Esophagus squamous epithelium (tissue), 4 donors: ENCODE data around the gene ATP10B.

ENCODE experiments used
- POLR2A ChIP-seq, 4 donors: fragments of 450-650 bp; IDR thresholded peaks; one replicate each; pipeline ENCODE4 v1.6.1; 2017; ENCODE audit warnings: antibody characterized with exemption in 4 of 4, mild to moderate bottlenecking in 4 of 4, moderate library complexity in 3 of 4
- TF ChIP-seq, protein P1 (sequence below), 6 experiments: fragments of 450-650 bp in 4 of 6; fragments of 200-600 bp in 2 of 6; sonication (generic) in 2 of 6; IDR thresholded peaks; one replicate each; pipeline ENCODE4 v1.5.1; 2016 to 2019; ENCODE audit warnings: antibody characterized with exemption in 6 of 6, mild to moderate bottlenecking in 4 of 6, moderate library complexity in 4 of 6

DNA sequence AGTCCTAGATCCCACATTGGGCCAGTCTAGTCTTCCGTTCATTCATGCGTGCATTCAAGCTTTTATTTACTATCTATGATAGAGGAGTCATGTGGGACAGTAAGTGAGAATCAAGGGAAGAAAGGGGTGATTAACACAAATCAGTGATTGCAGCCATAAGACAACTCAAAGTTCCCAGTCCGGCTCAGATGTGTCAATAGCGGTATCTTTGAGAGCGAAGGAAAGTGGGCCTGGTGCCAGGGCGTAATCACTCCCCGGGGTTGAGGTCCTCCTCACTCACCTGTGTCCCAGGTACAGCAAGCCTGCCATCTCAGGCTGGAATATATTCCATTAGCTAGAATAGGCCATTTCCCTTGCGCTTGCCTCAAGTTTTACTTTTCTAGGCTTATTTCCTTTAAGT lies 196.3 kb downstream of the ATP10B start:
- TF ChIP-seq POLR2A (IDR thresholded peaks at IDR 0.05) = no peak
- TF ChIP-seq, protein P1, sequence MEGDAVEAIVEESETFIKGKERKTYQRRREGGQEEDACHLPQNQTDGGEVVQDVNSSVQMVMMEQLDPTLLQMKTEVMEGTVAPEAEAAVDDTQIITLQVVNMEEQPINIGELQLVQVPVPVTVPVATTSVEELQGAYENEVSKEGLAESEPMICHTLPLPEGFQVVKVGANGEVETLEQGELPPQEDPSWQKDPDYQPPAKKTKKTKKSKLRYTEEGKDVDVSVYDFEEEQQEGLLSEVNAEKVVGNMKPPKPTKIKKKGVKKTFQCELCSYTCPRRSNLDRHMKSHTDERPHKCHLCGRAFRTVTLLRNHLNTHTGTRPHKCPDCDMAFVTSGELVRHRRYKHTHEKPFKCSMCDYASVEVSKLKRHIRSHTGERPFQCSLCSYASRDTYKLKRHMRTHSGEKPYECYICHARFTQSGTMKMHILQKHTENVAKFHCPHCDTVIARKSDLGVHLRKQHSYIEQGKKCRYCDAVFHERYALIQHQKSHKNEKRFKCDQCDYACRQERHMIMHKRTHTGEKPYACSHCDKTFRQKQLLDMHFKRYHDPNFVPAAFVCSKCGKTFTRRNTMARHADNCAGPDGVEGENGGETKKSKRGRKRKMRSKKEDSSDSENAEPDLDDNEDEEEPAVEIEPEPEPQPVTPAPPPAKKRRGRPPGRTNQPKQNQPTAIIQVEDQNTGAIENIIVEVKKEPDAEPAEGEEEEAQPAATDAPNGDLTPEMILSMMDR (IDR thresholded peaks at IDR 0.05) = no peak
